Muscle layer of duodenum (tissue), 2 donors: Measurements from ENCODE around the gene PRR19.

Experiments used
- H3K27ac ChIP-seq: one replicate; pipeline ENCODE4 v1.7.0; 2013; ENCODE audit warnings: mild to moderate bottlenecking, low read length
- H3K27me3 ChIP-seq: one replicate; pipeline ENCODE4 v1.7.0; 2013; ENCODE audit warnings: low read depth, mild to moderate bottlenecking, control low read depth, low read length
- H3K36me3 ChIP-seq, 2 donors: one replicate each; pipeline ENCODE4 v1.7.0; 2013; ENCODE audit warnings: low read length in 2 of 2, control low read depth in 1 of 2, mild to moderate bottlenecking in 1 of 2; ENCODE audit not compliant: insufficient read depth in 2 of 2, control insufficient read depth in 1 of 2
- H3K4me1 ChIP-seq, 2 donors: one replicate each; pipeline ENCODE4 v1.7.0; 2013; ENCODE audit warnings: low read length in 2 of 2, mild to moderate bottlenecking in 2 of 2, control low read depth in 1 of 2, moderate library complexity in 1 of 2; ENCODE audit not compliant: insufficient read depth in 2 of 2, control insufficient read depth in 1 of 2
- H3K4me3 ChIP-seq, 2 donors: one replicate each; pipeline ENCODE4 v1.7.0; 2013; ENCODE audit warnings: low read length in 2 of 2, low read depth in 1 of 2, mild to moderate bottlenecking in 1 of 2
- H3K9me3 ChIP-seq, 2 donors: one replicate each; pipeline ENCODE4 v1.7.0; 2013; ENCODE audit warnings: low read length in 2 of 2, control low read depth in 1 of 2, mild to moderate bottlenecking in 1 of 2; ENCODE audit not compliant: control insufficient read depth in 1 of 2
- donor health status: healthy.

Gene PRR19

GRCh38 chr19:42293540-42293939, 8.4 kb upstream of the PRR19 start:
- H3K9me3 ChIP-seq: no peaks in the 10 kb centered on the region
- H3K27me3 ChIP-seq: no peaks in the 10 kb centered on the region
- H3K4me3 ChIP-seq: no peak overlapping the region
- peaks cover 24 to 68% of the 10 kb centered on the region in 2 donors for H3K36me3 ChIP-seq
- no peaks in the 10 kb centered on the region for H3K4me1 ChIP-seq
- no peak overlapping the region for H3K27ac ChIP-seq

- Histone ChIP-seq H3K27me3 (no peaks in the 10 kb centered on the region), H3K36me3 (peaks cover 20 to 63% of the 10 kb centered on the region in 2 donors), H3K9me3 (no peaks in the 10 kb centered on the region), H3K4me1 (no peaks in the 10 kb centered on the region), H3K27ac (no peak overlapping the region), H3K4me3 (no peak overlapping the region)
Observed at GRCh38 chr19:42293948-42294347, 8.0 kb upstream of the PRR19 start.

GRCh38 chr19:42294471-42295137, 7.3 kb upstream of the PRR19 start:
- Histone ChIP-seq H3K27me3 (no peaks in the 10 kb centered on the region), H3K27ac (no peak overlapping the region), H3K4me1 (no peaks in the 10 kb centered on the region), H3K36me3 (peaks cover 14 to 57% of the 10 kb centered on the region in 2 donors), H3K9me3 (no peaks in the 10 kb centered on the region), H3K4me3 (no peak overlapping the region)

GRCh38 chr19:42295342-42295741, 6.6 kb upstream of the PRR19 start:
- H3K27ac ChIP-seq: no peak overlapping the region
- peaks cover 9 to 50% of the 10 kb centered on the region in 2 donors for H3K36me3 ChIP-seq

GRCh38 chr19:42295831-42296525, 6.0 kb upstream of the PRR19 start:
- H3K36me3 ChIP-seq: peaks cover 3 to 43% of the 10 kb centered on the region in 2 donors

More at GRCh38 chr19:42295342-42295741, 6.6 kb upstream of the PRR19 start:
- Histone ChIP-seq H3K27me3 (no peaks in the 10 kb centered on the region), H3K4me1 (no peaks in the 10 kb centered on the region), H3K9me3 (no peaks in the 10 kb centered on the region), H3K4me3 (no peak overlapping the region)

GRCh38 chr19:42297039-42297438, 4.9 kb upstream of the PRR19 start:
- Histone ChIP-seq H3K4me1 (peaks cover 0 to 5% of the 10 kb centered on the region in 2 donors), H3K36me3 (peaks cover 3 to 33% of the 10 kb centered on the region in 2 donors), H3K27me3 (no peaks in the 10 kb centered on the region), H3K9me3 (no peaks in the 10 kb centered on the region), H3K4me3 (no peak overlapping the region), H3K27ac (no peak overlapping the region)

More at GRCh38 chr19:42295831-42296525, 6.0 kb upstream of the PRR19 start:
- Histone ChIP-seq H3K4me1 (no peaks in the 10 kb centered on the region), H3K4me3 (no peak overlapping the region), H3K27me3 (no peaks in the 10 kb centered on the region), H3K9me3 (no peaks in the 10 kb centered on the region), H3K27ac (no peak overlapping the region)

- Histone ChIP-seq H3K9me3 (no peaks in the 10 kb centered on the region), H3K4me1 (peaks cover 0 to 14% of the 10 kb centered on the region in 2 donors), H3K27ac (no peak overlapping the region), H3K36me3 (no peaks in the 10 kb centered on the region), H3K4me3 (peak overlapping the region in 1 of 2 donors; percentile 69), H3K27me3 (no peaks in the 10 kb centered on the region)
Observed at GRCh38 chr19:42303101-42303464, 1.2 kb downstream of the PRR19 start.

GRCh38 chr19:42303876-42304275, 1.9 kb downstream of the PRR19 start:
- no peaks in the 10 kb centered on the region for H3K9me3 ChIP-seq
- peaks cover 0 to 14% of the 10 kb centered on the region in 2 donors for H3K4me1 ChIP-seq
- H3K36me3 ChIP-seq: no peaks in the 10 kb centered on the region
- no peak overlapping the region for H3K4me3 ChIP-seq
- H3K27ac ChIP-seq: no peak overlapping the region
- no peaks in the 10 kb centered on the region for H3K27me3 ChIP-seq

GRCh38 chr19:42306646-42307045, 4.7 kb downstream of the PRR19 start:
- Histone ChIP-seq H3K27me3 (peaks cover 3% of the 10 kb centered on the region), H3K4me3 (no peak overlapping the region), H3K36me3 (no peaks in the 10 kb centered on the region), H3K27ac (no peak overlapping the region), H3K4me1 (peaks cover 0 to 12% of the 10 kb centered on the region in 2 donors), H3K9me3 (no peaks in the 10 kb centered on the region)

GRCh38 chr19:42309686-42310085, 7.8 kb downstream of the PRR19 start:
- H3K36me3 ChIP-seq: no peaks in the 10 kb centered on the region
- H3K27ac ChIP-seq: no peak overlapping the region
- peaks cover 0 to 19% of the 10 kb centered on the region in 2 donors for H3K4me1 ChIP-seq
- H3K4me3 ChIP-seq: no peak overlapping the region
- H3K9me3 ChIP-seq: no peaks in the 10 kb centered on the region
- H3K27me3 ChIP-seq: peaks cover 14% of the 10 kb centered on the region

- no peak overlapping the region for H3K27ac ChIP-seq
- H3K9me3 ChIP-seq: no peaks in the 10 kb centered on the region
- H3K4me3 ChIP-seq: no peak overlapping the region
- peaks cover 0 to 19% of the 10 kb centered on the region in 2 donors for H3K4me1 ChIP-seq
- no peaks in the 10 kb centered on the region for H3K36me3 ChIP-seq
- peaks cover 14% of the 10 kb centered on the region for H3K27me3 ChIP-seq
Observed at GRCh38 chr19:42311657-42312056, 9.7 kb downstream of the PRR19 start.
